ENCODE measurements around the gene TEN1.

DNA sequence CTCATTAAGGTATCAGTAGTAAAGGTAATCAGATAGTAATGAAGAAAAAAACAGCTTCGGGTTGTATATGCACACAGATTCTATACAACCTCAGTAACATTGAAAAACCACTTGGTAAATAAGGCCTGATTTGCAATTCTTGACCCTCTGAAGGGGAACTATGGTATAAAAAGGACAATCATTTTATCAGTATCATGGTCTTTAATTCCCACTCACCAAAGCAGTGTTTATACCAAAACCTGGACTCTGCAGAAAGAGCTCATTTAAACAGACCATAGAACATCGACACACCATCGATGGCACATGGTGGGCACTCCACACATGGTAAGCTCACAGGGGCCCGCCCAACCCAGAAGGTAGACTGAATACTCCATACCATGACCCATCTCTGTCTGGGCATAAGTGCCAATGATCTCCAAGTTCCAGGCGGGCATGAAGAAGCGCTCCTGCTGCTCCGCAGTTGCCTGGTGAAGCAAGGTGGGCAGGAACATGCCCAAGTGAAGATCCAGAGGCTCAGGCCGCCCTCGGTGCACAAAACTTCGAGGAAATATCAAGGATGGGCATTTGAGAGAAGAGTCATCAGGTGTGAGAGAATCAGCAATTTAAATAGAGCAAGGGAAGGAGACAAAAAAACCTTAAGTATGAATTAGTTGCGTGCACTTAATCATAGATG lies 19.1 kb upstream of the TEN1 start:
- TF ChIP-seq POLR2AphosphoS5 (IDR thresholded peaks at IDR 0.05; ENCODE audit: low read depth, low read length): no peak
- no peak for TF ChIP-seq POLR2A (IDR thresholded peaks at IDR 0.05; ENCODE audit: low read depth, low read length)
- TF ChIP-seq TAF1 (IDR thresholded peaks at IDR 0.05; ENCODE audit: low read depth, low read length): no peak
